GM20431 (cell line): ENCODE measurements around the gene LCN2.
"Not testable (repeated sequence)": the region's sequence is repeated elsewhere in the genome, so short reads cannot be mapped to it uniquely, and the experiment has no call there.

Experiments used
- in situ Hi-C: fragments of 300-500 bp; cut with MseI, MboI; formaldehyde crosslinking; loops from one replicate; pipeline ENCODE4 v1.15.0; 2020; ENCODE audit warnings: low sequenced_read_pairs; ENCODE audit not compliant: unreplicated experiment

LCN2 gene

DNA sequence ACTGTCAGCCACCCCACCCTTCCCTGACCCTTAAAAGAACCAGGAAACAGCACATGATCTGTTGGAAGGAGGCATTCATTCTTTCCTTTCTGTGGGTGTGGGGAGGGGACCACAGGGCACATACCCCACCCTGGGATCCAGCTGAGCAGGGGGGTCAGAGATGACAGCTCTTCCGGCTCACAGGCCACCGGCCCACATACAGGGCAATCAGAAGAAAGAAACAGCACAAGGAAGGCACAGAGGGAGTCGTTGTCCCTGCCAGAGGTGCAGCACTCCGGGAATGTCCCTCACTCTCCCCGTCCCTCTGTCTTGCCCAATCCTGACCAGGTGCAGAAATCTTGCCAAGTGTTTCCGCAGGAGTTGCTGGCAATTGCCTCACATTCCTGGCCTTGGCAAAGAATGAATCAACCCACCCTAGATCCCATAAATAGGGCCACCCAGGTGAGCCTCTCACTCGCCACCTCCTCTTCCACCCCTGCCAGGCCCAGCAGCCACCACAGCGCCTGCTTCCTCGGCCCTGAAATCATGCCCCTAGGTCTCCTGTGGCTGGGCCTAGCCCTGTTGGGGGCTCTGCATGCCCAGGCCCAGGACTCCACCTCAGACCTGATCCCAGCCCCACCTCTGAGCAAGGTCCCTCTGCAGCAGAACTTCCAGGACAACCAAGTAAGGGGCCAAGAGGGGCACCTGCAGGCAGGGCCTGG is at the start of gene LCN2:
Gene LCN2 (plus strand): TSS at position 453 of the 701 bp plus-strand sequence. CDS start 73 bp downstream, at position 526.
- in situ Hi-C loops, result no loop called here

DNA sequence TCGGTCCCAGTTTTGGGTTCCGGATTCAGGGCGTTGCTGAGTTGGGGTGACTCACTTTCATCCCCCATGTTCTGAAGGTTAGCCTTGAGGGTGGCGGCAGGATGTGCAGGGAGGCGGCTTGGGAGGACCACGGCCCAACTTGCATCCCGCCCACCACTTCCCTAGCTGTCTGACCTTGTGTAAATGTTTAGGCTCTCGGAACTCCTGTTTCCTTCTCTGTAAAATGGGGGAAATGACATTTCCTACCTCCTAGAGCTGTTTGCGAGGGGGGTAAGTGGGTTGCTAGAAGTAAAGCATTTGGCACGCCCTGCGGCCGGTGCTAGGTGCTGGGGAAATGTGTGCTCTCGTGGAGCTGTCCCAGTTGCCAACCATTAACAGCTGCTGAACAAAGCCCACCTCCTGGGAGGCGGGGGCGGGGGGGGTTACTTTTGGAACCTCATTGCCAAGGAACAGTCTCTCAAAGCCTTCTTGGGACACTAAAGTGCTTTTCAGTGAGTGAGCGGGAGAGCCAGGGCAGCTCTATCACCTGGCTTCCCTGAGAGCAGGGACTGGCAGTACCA is 49.2 kb upstream of the LCN2 start:
- in situ Hi-C loops, result no loop called here

DNA sequence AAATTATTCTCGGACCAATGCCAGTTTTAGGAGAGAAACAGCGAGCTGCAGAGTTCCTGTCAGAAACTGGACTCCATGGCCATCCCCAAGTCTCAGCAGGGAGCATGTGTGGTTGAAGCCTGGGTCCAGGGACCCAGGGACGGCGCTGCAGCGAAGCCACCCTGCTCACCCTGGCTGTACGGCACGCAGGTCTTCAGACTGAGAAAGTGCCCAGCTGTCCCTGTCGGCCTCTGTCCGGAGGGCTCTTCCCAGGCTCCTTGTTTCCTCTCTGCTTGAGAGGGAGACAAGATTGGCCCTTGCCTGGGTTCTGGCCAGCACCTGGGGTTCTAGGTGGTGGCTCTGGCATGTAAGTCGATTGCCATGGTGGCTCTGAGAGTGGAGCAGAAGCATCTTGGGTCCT is 48.7 kb upstream of the LCN2 start:
- in situ Hi-C loops, result no loop called here

DNA sequence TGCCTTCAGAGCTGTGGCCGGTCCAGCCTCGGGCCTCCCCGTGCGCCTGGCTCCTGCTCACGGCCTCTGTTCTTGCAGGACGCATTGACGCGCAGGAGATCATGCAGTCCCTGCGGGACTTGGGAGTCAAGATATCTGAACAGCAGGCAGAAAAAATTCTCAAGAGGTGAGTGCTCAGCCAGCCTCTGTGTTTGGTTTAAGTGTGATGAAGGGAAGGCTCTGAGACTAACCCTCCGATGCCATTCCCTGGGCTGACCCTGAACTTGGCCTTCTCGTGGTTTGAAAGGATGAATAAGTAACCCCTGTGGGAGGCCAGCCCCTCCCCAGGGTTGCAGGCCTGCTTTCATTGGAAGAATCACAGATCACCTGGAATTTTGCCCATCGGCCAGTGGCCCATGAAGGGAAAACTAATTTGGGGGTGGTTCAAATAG is 48.0 kb upstream of the LCN2 start:
- in situ Hi-C loops, result no loop called here

DNA sequence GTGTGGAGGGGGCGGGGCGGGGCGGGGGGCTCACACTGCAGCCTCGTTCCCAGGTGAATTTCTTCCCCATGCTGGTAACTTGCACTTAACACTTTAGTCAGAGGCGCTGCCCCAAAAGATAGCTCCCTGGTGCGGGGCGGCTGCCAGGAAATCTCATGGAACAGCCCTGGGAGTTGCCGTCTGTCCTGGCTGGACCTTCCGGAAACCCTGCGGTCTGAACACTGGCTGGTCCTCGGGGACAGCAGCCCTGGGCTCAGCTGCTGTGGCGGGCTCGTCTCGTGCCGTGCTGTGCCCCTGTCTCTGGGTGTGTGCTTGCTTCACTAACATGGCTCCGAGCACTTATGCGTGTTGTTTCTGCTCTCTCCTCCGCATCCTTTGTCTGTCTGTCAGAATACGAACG is 47.6 kb upstream of the LCN2 start:
- in situ Hi-C loops, result no loop called here

DNA sequence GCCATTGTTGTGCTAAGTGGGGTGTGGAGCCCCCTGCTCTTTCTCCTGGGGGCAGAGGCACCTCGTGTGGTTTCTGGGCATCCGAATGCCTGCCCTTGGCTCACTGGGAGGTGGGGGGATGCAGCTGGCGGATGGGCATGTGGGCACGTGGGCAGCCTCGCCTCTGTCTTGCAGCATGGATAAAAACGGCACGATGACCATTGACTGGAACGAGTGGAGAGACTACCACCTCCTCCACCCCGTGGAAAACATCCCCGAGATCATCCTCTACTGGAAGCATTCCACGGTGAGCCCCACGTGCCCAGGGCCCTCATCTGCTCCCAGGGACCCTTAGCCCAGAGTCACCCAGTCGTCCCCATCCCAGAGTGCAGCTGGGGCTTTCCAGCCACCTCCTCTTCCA is 47.1 kb upstream of the LCN2 start:
- in situ Hi-C loops, result no loop called here

DNA sequence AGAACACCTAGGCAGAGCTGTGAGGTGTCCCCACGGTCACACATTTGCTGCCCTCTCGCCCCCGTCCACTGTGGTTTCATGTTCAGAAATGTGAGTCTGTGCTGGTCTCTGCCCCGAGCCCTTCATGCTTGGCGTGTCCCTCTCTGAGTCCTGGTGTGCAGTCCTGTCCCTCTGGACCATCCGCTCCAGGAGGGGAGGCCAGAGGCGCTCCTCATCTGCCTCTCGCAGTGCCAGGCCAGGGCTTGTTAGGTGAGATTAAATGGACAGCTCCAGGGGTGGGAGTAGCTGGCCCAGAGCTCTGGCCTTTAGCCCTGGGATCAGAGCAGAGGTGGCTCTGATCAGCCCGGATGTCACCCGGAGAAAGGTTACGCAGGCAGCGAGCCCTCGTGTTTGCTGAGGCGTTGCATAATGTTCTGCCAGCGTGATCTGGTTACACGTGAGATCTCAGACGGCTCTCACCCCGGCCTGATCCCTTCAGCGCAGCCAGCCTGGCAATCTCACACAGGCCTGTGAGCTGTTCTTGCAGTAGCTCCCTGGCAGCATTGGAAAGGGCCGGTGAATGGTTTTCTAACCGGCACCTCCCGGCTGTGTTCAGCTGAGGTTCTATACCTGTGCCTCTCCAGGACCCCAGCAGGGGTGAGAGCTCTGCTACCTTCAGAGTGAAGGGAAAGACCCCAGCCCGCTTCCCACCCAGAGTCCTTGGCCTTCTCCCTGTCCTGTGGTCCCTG is 46.2 kb upstream of the LCN2 start:
- in situ Hi-C loops, result no loop called here

DNA sequence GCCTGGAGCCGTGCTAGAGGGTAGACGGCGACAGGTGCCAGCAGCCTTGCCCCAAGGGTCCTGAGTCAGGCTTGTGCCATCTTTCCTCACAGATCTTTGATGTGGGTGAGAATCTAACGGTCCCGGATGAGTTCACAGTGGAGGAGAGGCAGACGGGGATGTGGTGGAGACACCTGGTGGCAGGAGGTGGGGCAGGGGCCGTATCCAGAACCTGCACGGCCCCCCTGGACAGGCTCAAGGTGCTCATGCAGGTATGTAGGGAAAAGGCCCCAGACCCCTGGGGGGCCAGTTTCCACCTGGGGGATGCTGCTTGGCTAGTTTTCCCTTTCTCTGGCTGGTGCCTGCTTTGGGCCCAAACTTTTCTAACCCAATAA is 45.7 kb upstream of the LCN2 start:
- in situ Hi-C loops, result no loop called here

DNA sequence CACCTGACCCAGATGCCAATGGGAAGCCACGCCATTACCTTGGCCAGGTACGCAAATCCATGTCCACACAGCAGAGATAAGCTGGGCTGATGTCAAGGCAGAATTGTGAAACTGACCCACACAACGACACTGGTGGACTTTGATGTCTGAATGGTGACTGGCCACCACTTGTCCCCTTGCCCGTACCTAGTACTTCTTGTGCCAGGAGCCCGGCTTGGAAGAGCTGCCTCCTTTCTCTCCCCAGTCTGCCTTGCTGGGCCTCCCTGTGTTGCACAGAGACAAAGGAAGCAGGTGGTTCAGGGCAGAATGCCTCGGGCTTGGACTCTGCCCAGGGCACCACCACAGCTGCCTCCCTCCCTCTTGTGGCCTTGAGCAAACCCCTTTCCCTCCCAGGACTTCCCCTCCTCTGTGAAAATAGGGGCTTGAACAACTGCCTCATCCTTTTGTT is 45.1 kb upstream of the LCN2 start:
- in situ Hi-C loops, result no loop called here

DNA sequence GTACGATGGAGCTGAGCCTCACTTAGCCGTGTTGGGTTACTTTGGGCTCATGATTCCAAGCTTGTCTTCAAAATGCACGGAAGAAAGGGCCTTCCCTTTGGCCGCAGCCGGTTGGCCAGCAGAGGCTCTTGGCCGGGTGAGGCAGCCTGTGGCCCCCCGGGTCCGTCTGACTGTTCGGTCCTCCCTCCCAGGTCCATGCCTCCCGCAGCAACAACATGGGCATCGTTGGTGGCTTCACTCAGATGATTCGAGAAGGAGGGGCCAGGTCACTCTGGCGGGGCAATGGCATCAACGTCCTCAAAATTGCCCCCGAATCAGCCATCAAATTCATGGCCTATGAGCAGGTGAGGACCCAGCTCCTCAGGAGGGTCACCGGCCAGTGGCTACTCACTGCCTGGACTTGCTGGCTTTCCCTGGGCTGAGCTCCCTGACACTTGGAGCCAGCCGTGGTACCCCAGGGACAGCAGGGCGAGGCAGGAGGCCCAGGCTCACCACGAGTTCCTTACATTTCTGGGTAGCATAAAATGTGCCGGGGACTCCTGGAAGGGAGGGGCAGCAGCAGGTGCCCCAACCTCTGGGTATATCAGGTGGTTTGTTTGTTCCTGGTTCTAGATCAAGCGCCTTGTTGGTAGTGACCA is 43.6 kb upstream of the LCN2 start:
- in situ Hi-C loops, result no loop called here

DNA sequence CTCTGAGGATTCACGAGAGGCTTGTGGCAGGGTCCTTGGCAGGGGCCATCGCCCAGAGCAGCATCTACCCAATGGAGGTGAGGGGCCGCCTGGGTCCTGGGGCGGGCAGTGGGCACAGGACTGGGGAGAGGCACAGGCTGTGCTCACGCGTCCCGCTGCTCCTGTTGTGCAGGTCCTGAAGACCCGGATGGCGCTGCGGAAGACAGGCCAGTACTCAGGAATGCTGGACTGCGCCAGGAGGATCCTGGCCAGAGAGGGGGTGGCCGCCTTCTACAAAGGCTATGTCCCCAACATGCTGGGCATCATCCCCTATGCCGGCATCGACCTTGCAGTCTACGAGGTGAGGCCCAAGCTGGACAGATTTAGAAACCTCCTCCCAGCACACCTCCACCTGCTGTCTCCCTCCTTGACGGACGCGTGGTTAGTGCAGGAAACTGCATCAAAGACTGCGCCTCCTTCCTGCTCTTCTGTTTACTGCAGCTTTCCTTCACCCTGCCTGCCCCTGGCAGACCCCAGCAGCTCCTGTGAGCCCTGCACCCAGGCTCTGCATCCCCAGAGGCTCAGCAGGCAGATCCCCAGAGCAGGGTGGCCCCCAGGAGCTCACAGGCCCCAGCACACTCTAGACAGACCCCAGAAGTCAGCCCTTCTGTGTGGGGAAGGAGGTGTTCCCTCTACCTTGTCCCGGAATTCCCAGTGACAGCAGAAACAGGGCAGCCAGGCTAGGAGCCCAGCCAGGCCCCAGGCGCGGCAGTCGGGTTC is 42.9 kb upstream of the LCN2 start:
- in situ Hi-C loops, result no loop called here

DNA sequence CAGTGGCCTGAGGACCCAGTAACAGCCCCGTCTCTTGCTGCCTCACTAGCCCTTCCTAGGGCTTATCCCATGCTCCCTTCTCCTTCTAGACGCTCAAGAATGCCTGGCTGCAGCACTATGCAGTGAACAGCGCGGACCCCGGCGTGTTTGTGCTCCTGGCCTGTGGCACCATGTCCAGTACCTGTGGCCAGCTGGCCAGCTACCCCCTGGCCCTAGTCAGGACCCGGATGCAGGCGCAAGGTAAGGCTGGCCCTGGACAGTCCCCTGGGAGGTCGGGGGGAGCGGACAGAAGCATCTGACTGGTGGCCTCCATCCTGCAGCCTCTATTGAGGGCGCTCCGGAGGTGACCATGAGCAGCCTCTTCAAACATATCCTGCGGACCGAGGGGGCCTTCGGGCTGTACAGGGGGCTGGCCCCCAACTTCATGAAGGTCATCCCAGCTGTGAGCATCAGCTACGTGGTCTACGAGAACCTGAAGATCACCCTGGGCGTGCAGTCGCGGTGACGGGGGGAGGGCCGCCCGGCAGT is 42.2 kb upstream of the LCN2 start:
- in situ Hi-C loops, result no loop called here

DNA sequence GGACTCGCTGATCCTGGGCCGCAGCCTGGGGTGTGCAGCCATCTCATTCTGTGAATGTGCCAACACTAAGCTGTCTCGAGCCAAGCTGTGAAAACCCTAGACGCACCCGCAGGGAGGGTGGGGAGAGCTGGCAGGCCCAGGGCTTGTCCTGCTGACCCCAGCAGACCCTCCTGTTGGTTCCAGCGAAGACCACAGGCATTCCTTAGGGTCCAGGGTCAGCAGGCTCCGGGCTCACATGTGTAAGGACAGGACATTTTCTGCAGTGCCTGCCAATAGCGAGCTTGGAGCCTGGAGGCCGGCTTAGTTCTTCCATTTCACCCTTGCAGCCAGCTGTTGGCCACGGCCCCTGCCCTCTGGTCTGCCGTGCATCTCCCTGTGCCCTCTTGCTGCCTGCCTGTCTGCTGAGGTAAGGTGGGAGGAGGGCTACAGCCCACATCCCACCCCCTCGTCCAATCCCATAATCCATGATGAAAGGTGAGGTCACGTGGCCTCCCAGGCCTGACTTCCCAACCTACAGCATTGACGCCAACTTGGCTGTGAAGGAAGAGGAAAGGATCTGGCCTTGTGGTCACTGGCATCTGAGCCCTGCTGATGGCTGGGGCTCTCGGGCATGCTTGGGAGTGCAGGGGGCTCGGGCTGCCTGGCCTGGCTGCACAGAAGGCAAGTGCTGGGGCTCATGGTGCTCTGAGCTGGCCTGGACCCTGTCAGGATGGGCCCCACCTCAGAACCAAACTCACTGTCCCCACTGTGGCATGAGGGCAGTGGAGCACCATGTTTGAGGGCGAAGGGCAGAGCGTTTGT is 41.6 kb upstream of the LCN2 start:
- in situ Hi-C loops, result no loop called here

DNA sequence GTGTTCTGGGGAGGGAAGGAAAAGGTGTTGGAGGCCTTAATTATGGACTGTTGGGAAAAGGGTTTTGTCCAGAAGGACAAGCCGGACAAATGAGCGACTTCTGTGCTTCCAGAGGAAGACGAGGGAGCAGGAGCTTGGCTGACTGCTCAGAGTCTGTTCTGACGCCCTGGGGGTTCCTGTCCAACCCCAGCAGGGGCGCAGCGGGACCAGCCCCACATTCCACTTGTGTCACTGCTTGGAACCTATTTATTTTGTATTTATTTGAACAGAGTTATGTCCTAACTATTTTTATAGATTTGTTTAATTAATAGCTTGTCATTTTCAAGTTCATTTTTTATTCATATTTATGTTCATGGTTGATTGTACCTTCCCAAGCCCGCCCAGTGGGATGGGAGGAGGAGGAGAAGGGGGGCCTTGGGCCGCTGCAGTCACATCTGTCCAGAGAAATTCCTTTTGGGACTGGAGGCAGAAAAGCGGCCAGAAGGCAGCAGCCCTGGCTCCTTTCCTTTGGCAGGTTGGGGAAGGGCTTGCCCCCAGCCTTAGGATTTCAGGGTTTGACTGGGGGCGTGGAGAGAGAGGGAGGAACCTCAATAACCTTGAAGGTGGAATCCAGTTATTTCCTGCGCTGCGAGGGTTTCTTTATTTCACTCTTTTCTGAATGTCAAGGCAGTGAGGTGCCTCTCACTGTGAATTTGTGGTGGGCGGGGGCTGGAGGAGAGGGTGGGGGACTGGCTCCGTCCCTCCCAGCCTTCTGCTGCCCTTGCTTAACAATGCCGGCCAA is 40.8 kb upstream of the LCN2 start:
- in situ Hi-C loops, result no loop called here

DNA sequence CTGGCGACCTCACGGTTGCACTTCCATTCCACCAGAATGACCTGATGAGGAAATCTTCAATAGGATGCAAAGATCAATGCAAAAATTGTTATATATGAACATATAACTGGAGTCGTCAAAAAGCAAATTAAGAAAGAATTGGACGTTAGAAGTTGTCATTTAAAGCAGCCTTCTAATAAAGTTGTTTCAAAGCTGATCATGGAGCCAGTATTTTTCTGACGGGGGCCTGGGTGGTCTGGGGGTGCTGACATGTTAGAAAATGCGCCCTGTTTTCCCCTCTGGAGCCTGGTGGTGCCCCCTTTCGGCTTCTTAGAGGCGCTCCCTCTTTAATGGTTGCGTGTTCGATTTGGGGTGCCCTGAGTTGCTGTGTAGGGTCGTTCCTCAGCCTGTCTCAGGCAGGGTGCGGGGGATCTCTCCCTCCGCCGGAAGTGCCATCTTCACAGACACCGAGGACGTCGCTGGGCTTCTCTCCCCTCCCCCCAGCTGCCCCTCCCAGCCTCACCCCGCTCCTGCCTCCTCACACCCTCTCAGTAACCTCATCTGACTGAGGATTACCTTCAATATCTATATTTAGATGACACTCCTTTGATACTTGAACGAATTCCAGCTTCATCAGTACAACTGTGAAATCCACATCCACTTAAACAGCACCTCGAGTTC is 40.1 kb upstream of the LCN2 start:
- in situ Hi-C loops, result no loop called here

DNA sequence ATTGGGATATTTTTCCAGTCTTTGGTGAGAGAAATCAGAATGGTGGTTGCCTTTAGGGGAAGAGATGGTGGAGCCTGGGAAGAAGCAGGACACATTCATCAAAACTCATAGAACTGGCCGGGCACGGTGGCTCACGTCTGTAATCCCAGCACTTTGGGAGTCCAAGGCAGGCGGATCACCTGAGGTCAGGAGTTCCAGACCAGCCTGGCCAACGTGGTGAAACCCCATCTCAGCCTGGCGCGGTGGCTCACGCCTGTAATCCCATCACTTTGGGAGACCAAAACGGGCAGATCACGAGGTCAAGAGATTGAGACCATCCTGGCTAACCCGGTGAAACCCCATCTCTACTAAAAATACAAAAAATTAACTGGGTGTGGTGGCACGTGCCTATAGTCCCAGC is 37.5 kb upstream of the LCN2 start:
- in situ Hi-C loops, result not testable (repeated sequence)

DNA sequence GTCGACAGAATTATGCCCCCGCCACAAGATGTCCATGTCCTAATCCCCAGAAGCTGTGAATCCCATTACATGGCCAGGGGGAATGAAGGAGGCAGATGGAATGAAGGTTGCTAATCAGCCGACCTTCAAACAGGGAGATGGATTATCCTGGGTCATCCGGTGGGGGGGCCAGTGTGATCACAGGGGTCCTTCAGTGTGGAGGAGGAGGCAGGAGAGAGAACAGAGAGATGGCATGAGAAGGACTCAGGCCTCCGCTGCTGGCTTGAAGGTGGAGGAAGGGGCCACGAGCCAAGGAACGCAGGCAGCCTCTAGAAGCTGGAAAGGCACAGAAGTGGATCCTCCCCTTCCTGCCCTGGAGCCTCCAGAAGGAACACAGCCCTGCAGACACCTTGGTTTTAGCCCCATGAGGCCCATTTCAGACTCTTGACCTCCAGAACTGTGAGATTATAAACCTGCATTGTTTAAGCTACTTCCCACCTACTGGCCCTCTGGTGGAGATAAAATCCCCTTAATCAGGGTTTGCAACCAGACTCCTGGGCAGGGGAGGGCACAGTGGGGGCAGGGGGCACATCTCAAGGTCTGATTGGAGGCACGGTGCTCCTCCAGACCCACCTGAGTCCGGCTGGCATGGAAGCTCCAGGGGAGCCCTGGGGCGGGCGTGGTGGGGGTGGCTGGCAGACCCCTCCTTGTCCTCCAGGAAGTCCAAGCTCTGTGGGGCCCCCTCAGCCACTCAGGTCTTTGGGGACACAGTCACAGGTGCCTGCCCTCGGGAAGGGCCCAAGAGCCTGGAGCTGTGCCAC is 35.5 kb upstream of the LCN2 start:
- in situ Hi-C loops, result no loop called here
